Measurements from ENCODE around the gene HMHB1. TPM values are rescaled to one million over a fixed set of nuclear protein-coding genes. Genes with fewer than 3 reads are reported as not detected.

Gene HMHB1
- total and polyA plus RNA-seq, 9 of the 15 experiments (the other 6 are each of a cell fraction or from before 2014, with no cell fraction given), result not detected

DNA sequence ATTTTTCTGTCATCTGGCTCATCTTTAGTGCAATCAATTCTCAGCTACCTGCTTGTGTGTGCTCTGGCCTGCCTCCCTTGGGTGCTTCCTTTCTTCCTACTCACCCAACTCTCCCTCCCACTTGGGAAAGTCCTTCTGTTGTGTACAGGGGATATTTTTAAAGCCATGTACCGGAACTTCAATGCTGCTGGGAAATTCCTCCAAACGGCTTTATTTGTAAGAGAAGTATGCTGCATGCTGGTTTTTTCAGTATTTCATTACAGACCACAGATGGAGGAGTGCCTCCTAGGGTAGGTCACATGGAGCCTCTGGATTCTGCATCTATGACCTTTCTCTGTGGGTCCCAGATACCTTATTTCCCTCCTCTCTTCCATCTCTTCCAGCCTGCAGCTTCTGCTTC, 5.4 kb upstream of the HMHB1 start:
- no peak overlapping the region for H3K4me3 ChIP-seq
- no peak overlapping the region for H3K9ac ChIP-seq (ENCODE audit: insufficient read depth in 1 of 2, low read depth in 2 of 2, low read length in 2 of 2)
- CTCF ChIA-PET (ENCODE audit: low intra/inter-chr PET ratio), result no interaction called here
- no peak overlapping the region for H3K27ac ChIP-seq (ENCODE audit: extremely low read depth, low read depth, low read length)
- in situ Hi-C loops (cut with MboI), result no loop called here
- ATAC-seq (no peak), FAIRE-seq (no peak), DNase-seq (ENCODE audit: extremely low read depth in 1 of 4, low spot score in 3 of 4) (no peak)
- H3K4me1 ChIP-seq (replicated peaks in 1 of 2; ENCODE audit: control insufficient read depth in 2 of 2, insufficient read depth in 2 of 2, low read length in 2 of 2), result no peaks in the 10 kb centered on the region
- no peaks in the 10 kb centered on the region for H3K36me3 ChIP-seq (ENCODE audit: control insufficient read depth, insufficient read depth, low read length)
- H3K9me1 ChIP-seq (ENCODE audit: control insufficient read depth, insufficient read depth, low read length), result no peaks in the 10 kb centered on the region
- no peaks in the 10 kb centered on the region for H3K27me3 ChIP-seq (ENCODE audit: control insufficient read depth in 2 of 2, insufficient read depth in 2 of 2, low read length in 2 of 2)
- H4K20me1 ChIP-seq (replicated peaks; ENCODE audit: control insufficient read depth, insufficient read depth, low read length), result no peaks in the 10 kb centered on the region
- no peak for TF ChIP-seq HSF4 (CRISPR knock-in tag; IDR thresholded peaks at IDR 0.05; ENCODE audit: borderline replicate concordance)
- TF ChIP-seq TAF9B (IDR thresholded peaks at IDR 0.05; ENCODE audit: partially characterized antibody), result no peak
- TF ChIP-seq, protein P1, sequence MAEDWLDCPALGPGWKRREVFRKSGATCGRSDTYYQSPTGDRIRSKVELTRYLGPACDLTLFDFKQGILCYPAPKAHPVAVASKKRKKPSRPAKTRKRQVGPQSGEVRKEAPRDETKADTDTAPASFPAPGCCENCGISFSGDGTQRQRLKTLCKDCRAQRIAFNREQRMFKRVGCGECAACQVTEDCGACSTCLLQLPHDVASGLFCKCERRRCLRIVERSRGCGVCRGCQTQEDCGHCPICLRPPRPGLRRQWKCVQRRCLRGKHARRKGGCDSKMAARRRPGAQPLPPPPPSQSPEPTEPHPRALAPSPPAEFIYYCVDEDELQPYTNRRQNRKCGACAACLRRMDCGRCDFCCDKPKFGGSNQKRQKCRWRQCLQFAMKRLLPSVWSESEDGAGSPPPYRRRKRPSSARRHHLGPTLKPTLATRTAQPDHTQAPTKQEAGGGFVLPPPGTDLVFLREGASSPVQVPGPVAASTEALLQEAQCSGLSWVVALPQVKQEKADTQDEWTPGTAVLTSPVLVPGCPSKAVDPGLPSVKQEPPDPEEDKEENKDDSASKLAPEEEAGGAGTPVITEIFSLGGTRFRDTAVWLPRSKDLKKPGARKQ (CRISPR knock-in tag; IDR thresholded peaks at IDR 0.05), result no peak
- TF ChIP-seq PTBP1 (IDR thresholded peaks at IDR 0.05; ENCODE audit: low read depth, low read length), result no peak
- TF ChIP-seq TOE1 (IDR thresholded peaks at IDR 0.05; ENCODE audit: borderline replicate concordance), result no peak
- no peak for TF ChIP-seq TOE1 (CRISPR knock-in tag; IDR thresholded peaks at IDR 0.05; ENCODE audit: borderline replicate concordance, low read depth)
- TF ChIP-seq THRAP3 (IDR thresholded peaks at IDR 0.05; ENCODE audit: borderline replicate concordance), result no peak
- TF ChIP-seq PHB (CRISPR knock-in tag; IDR thresholded peaks at IDR 0.05), result no peak
- no peak for TF ChIP-seq PTTG1 (tag; IDR thresholded peaks at IDR 0.05; ENCODE audit: low read depth)
- TF ChIP-seq ZNF589 (CRISPR knock-in tag; IDR thresholded peaks at IDR 0.05; ENCODE audit: low read depth), result no peak
- no peak overlapping the region for H2AFZ ChIP-seq (ENCODE audit: low read depth, low read length)
- intact Hi-C loops (cut with micrococcal nuclease), result no loop called here
- no peak overlapping the region for H3K4me2 ChIP-seq (ENCODE audit: insufficient read depth, low read length)
- 0% methylated on average over 2 of the region's 2 CpGs for WGBS (ENCODE audit: insufficient coverage, low coverage, missing lambda C conversion rate)
- no peaks in the 10 kb centered on the region for H3K79me2 ChIP-seq (ENCODE audit: control insufficient read depth, insufficient read depth, low read length)
- no TSS peak for BruUV-seq (replicated peaks)
- POLR2A ChIA-PET, result no interaction called here
- no peaks in the 10 kb centered on the region for H3K9me3 ChIP-seq (replicated peaks; ENCODE audit: control insufficient read depth, insufficient read depth, low read depth, low read length)

All from K562 (cell line).